GM12875 (cell line): ENCODE measurements around the gene SEC62.

Experiments
- H3K4me3 ChIP-seq: one replicate; pipeline ENCODE4 v1.5.1; 2011; ENCODE audit warnings: low read depth, low read length, control low read depth
- CTCF ChIP-seq: IDR thresholded peaks from 2 replicates; pipeline ENCODE4 v1.5.1; 2011; ENCODE audit warnings: low read depth, mild to moderate bottlenecking, control low read depth, inconsistent platforms, low read length, moderate library complexity, borderline replicate concordance; ENCODE audit not compliant: insufficient read depth

Gene SEC62

GRCh38 chr3:170027233-170028102 lies 60.9 kb downstream of the SEC62 start:
- H3K4me3 ChIP-seq: no peak overlapping the region
- TF ChIP-seq CTCF: no peak

GRCh38 chr3:170033489-170033888 lies 66.9 kb downstream of the SEC62 start:
- H3K4me3 ChIP-seq: no peak overlapping the region

GRCh38 chr3:170037463-170038433 lies 71.1 kb downstream of the SEC62 start, which contains the start of gene GPR160:
Gene GPR160 (plus strand): TSS chr3:170037995. CDS start chr3:170083973, 45,978 bp downstream.
- peak within 1 kb of the TSS; percentile 87 for H3K4me3 ChIP-seq
- peak; percentile 87 for TF ChIP-seq CTCF

More at GRCh38 chr3:170033489-170033888, 66.9 kb downstream of the SEC62 start:
- TF ChIP-seq CTCF: no peak

GRCh38 chr3:170038434-170039110 lies 72.0 kb downstream of the SEC62 start:
- peak overlapping the region; percentile 87 for H3K4me3 ChIP-seq
- TF ChIP-seq CTCF: peak; percentile 42; the same call in 1 of the 2 replicates

- no peak for TF ChIP-seq CTCF
- peak overlapping the region; percentile 8 for H3K4me3 ChIP-seq
Observed at GRCh38 chr3:170040418-170040817, 73.8 kb downstream of the SEC62 start.

GRCh38 chr3:170043506-170043905 lies 76.9 kb downstream of the SEC62 start:
- TF ChIP-seq CTCF: no peak
- H3K4me3 ChIP-seq: peak overlapping the region; percentile 16
